DND-41 (cell line): ENCODE measurements around the gene CSRP1.

Source experiments
- EZH2 ChIP-seq: IDR thresholded peaks from 3 replicates; pipeline ENCODE4 v1.6.1; 2012; ENCODE audit warnings: borderline replicate concordance, low read depth, mild to moderate bottlenecking, moderate library complexity, low read length, inconsistent platforms; ENCODE audit not compliant: severe bottlenecking
- TF ChIP-seq, protein P1 (sequence below): IDR thresholded peaks from 2 replicates; pipeline ENCODE4 v1.5.1; 2012; ENCODE audit warnings: borderline replicate concordance, low read length, moderate library complexity, mild to moderate bottlenecking; ENCODE audit not compliant: poor library complexity, severe bottlenecking; ENCODE audit errors: extremely low read depth

DNA sequence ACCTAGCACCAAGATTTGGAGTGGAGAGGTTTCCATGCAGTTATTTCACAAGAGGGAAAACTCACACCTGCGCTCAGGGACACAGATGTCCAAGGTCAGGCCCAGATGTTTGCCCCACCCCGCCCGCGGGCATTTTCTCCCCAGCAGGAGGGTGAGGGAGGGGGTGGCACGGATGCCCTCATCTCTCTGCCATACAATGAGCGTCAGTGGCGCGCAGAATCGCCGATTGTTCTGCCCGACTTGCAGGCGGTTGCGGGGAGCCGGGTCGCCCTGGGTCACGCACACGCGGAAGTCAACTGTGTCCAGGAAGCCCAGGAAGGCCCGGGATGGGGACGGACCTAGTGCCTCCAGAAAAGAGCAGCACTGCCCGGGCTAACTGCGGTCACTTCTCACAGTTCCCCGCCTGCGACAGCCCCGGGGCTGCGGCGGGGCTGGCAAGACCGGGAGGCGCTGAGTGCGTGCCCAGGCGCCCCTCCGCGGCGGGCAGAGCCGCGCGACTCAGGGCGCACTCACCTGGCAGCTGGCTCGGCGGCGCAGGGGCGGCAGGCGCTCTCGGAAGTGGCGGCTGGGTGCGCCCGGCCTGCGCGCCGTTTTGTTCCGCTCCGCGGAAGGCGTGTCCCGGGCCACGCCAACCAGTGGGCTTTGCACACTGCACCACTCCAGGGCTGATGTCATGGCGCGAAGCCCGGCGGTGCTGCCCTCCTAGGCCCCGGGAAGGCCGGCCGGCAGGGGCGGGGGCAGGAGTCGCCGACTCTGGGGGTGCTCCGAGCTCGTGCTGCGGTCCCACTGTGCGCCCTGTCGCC is at the start of gene CSRP1:
- TF ChIP-seq, protein P1, sequence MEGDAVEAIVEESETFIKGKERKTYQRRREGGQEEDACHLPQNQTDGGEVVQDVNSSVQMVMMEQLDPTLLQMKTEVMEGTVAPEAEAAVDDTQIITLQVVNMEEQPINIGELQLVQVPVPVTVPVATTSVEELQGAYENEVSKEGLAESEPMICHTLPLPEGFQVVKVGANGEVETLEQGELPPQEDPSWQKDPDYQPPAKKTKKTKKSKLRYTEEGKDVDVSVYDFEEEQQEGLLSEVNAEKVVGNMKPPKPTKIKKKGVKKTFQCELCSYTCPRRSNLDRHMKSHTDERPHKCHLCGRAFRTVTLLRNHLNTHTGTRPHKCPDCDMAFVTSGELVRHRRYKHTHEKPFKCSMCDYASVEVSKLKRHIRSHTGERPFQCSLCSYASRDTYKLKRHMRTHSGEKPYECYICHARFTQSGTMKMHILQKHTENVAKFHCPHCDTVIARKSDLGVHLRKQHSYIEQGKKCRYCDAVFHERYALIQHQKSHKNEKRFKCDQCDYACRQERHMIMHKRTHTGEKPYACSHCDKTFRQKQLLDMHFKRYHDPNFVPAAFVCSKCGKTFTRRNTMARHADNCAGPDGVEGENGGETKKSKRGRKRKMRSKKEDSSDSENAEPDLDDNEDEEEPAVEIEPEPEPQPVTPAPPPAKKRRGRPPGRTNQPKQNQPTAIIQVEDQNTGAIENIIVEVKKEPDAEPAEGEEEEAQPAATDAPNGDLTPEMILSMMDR: peak; percentile 21
- TF ChIP-seq EZH2: no peak
